ENCODE measurements around the gene AP3B2.

- TF ChIP-seq, protein P1, sequence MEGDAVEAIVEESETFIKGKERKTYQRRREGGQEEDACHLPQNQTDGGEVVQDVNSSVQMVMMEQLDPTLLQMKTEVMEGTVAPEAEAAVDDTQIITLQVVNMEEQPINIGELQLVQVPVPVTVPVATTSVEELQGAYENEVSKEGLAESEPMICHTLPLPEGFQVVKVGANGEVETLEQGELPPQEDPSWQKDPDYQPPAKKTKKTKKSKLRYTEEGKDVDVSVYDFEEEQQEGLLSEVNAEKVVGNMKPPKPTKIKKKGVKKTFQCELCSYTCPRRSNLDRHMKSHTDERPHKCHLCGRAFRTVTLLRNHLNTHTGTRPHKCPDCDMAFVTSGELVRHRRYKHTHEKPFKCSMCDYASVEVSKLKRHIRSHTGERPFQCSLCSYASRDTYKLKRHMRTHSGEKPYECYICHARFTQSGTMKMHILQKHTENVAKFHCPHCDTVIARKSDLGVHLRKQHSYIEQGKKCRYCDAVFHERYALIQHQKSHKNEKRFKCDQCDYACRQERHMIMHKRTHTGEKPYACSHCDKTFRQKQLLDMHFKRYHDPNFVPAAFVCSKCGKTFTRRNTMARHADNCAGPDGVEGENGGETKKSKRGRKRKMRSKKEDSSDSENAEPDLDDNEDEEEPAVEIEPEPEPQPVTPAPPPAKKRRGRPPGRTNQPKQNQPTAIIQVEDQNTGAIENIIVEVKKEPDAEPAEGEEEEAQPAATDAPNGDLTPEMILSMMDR (IDR thresholded peaks at IDR 0.05; ENCODE audit: insufficient read depth, low read length): no peak
- peak; percentile 92 for TF ChIP-seq POLR2AphosphoS5 (IDR thresholded peaks at IDR 0.05; ENCODE audit: low read depth)
Observed at GRCh38 chr15:82749951-82750830, 40.5 kb upstream of the AP3B2 start.

All from HL-60 (cell line).